Measurements from ENCODE around the gene CIC.

Gene CIC

DNA sequence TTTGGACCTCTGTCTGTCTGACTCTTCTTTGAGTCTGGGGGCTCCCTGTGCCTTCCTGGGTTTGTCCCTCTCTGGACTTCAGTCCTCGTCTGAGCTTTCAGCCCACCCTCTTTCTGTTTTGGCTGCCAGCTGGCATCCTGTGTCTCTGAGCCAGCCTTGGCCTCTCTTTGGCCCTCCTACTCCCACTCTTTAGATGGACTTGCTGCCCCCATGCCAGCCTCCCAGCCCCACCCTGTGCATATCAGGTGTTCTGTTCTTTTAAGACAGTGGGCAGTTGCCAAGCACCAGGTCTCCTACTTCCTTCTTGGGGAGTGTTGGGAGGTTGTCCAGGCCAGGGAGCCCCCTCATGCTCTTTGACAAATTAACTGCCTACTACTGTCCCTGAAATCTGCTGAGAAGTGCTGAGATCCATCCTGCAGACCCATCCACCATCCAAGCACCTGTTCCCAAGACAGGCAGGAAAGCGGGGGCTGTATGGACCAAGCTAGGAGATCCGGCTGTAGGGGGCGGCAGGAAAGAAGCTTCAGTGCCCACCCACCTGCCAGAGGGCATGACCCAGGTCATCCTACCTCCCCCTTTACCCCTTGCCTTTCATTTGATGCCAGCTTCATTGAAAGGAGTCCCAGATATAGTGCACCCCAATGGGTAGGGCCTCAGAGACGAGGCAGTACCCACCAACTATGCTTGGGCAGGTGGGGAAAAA lies 9.6 kb downstream of the CIC start:
- no peak for FAIRE-seq

DNA sequence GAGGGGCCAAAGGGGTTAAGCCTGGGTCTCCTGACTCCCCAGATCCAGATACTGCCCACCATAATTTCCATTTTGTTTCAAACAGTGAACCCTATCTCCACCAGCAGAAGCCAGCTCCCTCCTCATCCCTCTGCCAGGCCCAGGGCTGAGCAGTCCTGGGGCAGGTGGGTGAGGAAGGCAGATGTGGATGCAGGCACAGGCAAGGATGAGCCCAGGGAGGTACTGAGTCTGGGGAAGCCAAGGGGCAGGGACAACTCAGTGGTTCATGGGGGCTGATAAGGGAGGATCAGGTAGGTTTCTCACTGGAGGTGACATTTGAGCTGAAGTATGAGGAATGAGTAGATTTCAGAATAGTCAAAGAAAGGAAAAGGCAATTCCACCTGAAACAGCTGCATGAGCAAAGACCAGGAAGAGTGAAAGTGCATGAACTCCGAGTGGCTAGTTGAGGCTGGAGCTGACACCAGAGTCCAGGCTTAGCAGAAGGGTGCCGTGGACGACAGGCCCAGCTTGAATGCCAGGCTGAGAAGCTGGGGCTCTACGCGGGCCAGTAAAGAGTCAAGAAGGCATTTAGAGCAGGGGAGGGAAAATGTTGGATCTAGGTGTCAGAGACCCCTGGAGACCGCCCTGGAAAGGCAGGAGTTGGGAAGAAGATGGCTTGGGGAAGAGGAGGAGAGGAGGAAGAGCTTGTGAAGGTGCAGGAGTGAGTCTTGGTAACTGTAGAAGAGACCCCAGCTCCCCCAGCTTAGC lies 10.3 kb downstream of the CIC start:
- no peak for FAIRE-seq

DNA sequence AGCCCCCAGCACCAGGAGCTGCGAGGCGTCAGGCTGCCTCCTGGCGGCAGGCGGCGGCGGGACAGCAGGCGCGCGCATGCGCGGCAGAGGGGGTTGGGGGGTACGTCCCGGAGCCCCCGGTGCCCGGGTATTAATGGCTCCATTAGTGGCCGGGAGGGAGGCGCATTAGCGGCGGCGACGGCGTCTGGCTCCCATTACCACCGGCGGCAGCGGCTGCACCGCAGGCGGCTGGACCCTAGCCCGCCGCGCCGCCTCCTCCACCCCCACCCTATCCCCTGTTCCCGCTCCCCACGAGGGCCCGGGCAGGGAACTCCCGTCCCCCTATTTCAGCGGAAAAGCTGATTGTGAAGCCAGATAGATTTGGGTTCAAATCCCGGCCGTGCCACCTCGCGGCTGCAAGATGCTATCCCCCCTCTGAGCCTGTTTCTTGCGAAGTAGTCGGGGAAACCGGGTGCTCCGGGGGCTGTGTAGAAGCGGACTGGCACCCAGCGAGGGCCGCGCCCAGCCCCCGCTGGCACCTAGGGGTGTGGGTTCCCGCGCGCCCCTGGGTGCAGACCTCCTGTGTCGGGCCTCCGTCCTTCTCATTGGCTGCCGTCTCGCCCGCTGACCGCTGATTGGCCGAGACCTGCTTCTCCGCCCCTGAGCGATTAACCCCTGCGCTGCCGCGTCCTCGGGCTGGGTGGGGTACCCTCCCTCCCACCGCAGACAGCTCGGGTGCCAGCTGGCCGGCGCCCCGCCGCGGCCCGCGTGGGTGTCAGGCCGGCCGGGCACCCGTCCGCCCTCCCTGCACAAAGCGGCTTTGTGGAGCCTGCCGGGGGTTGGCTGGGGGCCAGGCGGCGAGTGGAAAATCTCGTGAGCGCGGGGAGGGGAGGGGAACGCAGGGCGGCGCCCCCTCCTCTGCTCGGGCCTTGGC lies 11.1 kb downstream of the CIC start:
- FAIRE-seq = no peak

DNA sequence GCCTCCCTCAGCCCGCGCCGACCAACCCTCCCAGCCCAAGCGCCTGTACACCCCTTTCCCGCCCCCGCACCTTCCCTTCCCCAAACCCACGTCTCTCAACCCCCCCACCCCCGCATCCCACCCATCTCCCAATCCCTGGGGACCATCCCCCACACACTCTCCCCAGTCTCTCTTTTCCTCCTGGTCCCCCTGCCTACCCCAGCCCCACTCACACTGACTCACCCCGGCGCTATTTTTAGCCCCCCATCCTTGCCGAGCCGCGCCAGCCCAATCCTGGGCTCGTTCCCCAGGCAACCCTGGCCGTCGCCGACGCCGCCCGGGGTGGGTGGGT lies 11.7 kb downstream of the CIC start:
- FAIRE-seq = no peak

DNA sequence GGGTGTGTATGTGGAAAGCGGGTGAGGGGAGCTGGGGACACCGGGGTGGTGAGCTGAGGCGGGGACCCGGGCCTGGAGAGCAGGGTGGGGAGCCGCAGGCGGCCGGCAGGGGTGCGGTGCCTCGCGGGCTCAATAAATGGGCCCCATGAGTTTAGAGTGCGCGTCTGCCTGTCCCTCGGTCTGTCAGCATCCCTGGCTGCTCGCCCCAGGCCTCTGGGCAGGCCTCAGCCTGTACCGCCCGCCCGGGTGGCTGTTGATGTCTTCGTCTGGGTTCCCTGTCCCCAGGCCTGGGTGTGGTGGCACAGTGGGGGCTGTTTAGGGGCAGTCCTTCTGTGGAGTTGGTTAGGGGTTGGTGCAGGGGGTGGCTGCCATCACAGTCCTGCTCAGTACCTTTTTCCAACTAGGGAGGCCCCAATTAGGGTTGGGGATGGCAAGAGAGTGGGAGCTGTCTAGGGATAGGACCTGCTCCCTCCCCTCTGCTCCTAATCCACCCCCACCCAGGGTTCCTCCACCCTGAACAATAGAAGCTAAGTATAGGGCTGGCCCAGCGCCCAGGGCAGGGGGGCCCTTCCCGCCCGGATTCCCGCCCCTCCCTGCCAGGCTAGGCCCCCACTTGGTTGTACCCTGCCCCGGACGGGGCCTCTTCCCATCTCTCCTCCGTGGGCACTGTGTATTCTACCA lies 12.2 kb downstream of the CIC start:
- FAIRE-seq = no peak

DNA sequence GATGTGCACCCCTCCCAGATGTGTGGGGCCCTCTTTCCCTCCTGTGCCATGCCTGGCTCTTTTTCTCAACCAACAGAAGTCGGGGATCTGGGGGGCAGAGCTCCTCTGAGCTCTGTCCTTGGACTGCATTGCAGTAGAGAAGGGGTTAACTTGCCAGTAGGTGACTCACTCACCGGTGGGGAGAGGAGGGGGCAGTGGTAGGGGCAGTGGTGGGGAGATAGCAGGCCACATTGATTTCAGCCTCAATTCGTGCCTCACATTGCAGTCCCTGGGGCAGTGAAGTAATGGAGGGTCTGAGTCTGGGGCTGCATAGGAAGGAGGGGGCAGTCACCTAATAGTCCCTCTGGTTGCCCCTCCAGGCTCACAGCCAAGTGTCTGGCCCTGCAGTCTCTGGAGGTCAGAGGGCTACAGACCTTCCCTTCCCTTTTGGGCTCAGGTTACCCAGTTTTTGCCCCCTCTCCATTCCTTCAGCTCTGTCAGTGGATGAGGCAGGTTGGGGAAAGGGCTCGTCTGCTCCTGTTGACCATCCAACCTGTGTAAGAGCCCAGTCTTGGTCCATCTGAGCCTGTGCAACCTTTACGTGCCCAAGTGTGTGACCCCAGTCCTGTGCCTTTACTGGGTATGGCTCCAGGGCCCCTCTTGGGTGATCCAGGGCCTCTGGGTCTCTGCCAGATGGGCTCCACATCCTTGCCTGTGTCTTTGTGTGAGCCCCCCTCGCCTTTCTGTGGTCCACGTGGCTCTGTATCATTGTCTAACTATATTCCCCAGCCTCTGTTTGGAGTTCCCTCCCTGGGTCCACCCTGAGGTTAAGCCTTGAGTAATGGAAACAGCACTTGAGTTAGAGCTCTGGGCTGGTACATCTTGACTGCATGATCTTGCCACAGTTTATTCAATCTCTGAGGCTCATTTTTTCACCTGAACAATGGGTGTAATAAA lies 13.0 kb downstream of the CIC start:
- no peak for FAIRE-seq

DNA sequence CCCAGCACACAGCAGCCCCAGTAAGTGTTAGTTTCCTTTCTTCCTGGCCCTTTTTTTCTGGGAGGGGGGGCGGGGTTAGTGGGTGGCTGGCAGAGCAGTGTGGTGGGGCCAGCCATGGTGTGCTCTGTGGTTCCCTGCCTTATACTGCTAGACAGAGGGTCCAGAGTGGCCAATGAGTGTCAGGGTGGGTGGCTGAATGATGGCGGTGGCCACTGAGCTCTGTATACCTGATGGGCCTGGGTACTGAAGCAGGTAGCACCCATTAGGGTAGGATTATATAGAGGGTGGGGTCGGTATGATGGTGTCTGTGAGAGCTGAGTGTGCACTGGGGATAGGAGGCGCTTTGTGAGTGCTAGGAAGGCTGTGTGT lies 13.8 kb downstream of the CIC start:
- FAIRE-seq = no peak

DNA sequence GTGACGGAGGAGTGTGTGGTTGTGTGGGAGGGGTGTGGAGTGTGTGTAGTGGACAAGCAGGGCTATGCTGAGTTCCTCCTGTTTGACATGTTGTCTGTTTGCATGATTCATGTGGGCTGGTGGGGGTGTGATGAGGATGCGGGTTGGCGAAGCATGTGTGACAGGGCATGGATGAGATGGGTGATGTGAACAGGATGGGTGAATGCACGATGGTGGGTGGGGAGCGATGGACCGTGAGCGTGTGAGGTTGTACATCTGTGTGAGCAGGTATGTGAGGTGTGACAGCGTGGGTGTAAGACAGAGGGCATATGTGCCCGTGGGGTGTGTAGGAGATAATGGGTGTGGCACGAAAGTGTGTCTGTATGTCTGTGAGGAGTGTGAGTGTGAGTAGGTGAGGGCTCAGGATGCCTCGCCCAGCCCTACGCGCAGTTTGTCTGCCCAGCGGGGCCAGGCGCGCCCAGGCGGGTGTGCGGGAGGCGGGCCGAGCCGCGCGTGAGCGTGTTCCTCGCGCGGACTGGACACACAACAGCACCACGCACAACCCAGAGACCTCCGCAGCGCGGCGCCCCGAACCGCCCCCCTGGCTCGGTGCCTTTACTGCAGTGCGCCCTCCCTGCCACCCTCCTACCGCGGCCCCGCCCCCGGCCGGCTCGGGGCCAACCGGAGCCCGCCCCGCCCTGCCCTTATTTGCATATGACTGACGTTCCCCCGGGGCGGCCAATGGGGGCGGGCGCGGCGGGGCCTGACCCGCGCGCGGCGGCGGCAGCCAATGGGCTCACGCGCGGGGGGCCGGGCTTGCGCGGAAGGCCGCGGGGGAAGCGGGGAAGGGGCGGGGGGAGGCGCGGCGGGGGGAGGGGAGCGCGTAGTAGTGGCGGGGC lies 14.4 kb downstream of the CIC start:
- no peak for FAIRE-seq

DNA sequence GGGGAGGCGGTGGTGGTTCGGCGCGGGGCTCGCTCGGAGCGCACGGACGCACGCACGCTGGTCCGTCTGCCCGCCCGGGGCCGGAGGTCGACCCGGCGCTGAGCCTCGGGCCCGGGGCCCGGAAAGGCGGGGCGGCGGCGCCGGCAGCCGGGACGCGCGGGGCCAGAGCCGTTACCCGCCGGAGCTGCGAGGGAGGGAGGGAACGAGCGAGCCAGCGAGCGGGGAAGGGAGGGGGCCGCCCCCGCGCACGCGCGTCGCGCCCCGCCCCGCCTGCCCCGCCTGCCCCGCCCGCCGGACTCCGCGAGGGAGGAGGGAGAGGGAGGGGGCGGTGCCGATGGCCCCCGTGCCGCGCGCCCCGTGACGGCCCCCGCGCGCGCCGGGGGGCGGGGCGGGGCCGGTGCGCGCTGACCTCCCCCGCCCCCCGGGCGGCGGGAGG lies 15.0 kb downstream of the CIC start:
- FAIRE-seq = no peak

DNA sequence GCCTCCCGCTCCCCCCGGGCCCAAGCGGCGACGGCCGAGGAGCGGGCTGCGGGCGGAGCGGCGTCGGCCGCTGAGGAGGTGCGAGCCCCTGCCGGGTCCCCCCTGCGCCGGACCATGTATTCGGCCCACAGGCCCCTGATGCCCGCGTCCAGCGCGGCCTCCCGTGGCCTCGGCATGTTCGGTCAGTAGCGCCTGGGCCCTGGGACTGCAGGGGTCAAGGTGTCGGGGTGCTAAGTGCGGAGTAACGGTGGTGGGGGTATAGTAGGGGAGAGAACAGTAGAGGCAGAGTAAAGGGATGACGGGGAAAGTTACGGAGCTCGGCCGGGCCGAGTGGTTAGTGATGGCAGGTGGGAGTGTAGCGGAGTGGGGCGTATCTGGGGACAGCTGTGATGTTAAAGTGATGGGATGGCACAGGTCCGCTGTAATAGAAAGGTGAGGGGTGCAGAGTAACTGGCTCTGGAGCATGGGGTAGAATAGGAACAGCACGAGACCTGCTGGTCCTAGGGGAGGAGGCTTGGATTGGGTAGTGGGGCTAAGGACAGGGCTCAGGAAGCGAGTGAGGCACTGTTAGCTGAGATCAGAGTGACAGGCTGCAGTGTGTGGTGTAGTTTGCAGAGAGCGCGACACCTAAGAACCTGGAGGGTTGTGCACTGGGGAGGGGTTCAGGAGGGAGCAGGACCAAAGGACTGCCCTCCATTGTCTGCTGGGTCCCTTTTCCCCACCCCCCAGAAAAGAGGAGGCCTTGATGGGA lies 15.7 kb downstream of the CIC start:
- FAIRE-seq = no peak

DNA sequence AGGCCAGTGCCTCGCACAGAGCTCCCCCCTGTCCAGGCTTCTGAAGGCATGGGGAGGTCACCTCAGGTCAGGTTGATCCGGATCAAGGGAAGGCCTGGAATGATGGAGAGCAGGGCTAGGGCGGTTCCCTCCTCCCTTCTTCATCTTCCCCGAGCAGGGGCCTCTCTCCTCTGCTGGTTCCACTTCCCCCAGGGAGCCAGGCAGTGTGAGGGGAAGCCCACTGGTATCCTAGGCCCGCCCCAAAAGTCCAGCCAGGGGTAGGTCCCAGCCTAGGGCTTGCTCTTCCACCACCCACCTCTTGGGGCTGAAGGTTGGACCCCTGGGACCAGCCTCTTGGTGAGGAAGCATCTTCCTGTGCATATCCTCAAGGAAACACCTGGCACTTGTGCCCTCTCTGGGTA lies 16.5 kb downstream of the CIC start:
- no peak for FAIRE-seq

DNA sequence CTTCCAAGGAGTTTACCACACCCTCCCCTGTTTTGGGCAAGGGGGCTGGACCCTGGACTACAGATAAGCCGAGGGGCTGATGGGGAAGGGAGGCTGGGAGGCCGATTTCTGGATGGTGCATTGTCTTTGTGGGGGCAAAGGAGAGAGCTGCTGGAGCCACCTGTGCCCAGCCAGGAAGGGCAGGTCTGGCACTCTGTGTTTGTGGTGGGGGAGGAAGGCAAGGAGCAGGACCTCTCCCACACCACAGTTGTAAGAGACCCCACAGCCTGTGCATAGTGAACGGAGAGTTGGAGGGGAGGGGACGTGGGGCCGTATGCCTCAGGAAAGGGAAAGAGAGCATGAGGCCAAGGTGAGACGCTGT lies 16.9 kb downstream of the CIC start:
- FAIRE-seq = no peak

DNA sequence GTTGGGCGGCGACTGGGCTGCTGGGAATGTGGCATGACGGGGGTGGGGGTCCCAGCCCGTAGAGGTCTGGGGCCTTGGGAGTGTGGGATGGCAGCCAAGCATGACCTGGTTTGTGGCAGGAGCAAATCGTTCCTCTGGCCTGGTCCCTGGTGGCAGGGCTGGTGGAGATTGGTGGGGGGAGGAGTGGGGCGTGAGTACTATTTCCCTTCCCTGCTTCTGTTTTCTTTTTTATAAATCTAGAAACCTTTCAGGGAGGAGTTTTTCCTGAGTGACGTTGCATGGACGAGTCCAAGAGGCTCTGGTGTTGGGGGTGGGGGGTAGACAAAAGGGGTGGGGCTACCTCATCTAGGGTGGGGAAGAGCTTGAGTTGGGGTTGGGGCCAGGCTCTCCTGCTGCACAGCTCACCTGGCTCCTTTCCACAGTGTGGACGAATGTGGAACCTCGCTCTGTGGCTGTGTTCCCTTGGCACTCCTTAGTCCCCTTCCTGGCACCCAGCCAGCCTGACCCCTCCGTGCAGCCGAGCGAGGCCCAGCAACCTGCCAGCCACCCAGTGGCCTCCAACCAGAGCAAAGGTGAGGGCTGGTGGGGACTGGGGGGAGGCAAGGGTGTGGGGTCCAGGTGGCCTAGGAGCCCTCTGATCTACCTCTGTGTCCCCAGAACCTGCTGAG lies 17.4 kb downstream of the CIC start:
- FAIRE-seq = no peak

DNA sequence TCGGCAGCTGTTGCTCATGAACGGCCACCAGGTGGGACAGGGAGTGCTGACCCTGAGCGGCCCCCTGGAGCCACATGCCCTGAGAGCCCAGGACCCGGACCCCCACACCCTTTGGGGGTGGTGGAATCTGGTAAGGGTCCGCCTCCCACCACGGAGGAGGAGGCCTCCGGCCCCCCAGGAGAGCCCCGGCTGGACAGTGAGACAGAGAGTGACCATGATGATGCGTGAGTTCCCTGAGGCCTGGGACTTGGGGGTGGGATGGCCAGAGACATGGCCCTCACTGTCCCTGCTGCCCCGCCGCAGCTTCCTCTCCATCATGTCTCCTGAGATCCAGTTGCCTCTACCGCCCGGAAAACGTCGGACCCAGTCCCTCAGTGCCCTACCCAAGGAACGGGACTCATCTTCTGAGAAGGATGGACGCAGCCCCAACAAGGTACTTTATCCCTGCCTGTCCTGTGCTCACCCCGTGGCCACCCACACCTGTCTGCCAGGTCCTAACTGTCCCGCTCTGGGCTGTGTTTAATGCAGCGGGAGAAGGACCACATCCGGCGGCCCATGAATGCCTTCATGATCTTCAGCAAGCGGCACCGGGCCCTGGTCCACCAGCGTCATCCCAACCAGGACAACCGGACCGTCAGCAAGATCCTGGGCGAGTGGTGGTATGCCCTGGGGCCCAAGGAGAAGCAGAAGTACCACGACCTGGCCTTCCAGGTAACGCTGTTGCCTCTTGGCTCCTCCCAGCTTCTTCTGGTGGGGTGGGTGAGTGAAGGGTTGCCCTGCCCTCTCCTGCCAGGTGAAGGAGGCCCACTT lies 18.2 kb downstream of the CIC start:
- FAIRE-seq = no peak

DNA sequence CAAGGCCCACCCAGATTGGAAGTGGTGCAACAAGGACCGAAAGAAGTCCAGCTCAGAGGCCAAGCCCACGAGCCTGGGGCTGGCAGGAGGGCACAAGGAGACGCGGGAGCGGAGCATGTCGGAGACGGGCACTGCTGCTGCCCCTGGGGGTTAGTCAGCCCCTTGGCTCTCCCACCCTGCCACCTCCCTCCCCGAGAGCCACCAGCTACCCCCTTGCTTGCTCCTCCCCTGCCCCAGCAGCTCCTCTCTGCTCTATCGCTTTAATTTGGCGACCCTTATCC lies 18.7 kb downstream of the CIC start:
- FAIRE-seq = no peak

DNA sequence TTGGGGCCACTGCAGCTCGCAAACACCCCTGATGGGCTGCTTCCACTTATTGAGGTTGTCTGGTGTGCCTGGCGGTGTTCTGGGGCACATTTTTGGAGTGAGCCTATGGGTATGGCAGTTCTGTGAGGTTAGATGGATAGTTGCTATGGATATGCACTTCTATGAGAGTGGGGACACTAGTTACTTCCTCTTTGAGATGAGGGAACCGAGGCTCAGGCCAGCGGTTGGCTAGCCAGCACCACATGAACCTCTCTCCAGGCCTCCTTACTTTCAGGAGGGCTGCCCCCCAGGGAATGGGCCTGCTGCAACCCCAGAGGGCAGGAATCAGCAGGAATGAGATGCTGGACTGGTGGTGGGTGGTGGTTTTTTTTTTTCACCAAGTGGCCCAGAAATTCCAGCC lies 19.3 kb downstream of the CIC start:
- no peak for FAIRE-seq

DNA sequence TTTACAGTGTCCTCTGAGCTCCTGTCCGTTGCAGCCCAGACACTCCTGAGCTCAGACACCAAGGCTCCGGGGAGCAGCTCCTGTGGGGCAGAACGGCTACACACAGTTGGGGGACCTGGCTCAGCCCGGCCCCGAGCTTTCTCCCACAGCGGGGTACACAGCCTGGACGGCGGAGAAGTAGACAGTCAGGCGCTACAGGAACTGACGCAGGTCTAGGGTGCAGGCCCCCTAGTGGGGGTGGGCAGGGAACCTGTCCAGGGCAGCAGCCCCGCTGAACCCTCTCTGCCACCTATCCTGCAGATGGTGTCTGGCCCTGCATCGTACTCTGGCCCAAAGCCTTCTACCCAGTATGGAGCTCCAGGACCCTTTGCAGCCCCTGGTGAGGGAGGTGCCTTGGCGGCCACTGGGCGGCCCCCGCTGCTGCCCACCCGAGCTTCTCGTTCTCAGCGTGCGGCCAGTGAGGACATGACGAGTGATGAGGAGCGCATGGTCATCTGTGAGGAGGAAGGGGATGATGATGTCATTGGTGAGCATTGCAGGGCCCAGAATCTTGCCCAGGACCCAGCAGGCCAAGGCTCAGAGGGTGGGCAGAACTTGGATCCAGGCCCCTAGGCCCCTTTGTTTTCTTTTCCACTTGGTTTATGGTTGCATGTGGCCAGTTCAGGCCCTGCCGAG lies 20.0 kb downstream of the CIC start:
- no peak for FAIRE-seq

DNA sequence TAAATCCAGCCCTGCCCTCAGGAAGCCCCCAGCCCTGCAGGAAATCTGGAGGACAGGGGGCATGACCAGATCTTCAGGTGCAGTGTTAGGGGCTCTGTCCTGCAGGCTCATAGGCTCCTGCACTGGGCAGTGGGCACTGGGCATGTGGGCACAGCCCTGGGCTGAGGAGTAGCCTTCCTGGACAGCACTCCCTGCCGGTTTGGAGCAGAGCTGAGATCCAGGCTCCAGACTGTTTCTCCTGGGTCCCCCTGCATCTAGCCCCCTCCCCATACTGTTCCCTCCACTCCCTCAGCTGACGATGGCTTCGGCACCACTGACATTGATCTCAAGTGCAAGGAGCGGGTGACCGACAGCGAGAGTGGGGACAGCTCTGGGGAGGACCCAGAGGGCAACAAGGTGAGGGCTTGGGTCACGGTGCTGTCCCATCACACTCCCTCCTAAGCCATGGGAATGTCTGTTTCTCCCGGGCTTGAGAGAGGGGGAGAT lies 20.5 kb downstream of the CIC start:
- FAIRE-seq = no peak

Measured in A204.1 (cell line).